IPS-18a (cell line): ENCODE measurements around the gene NCR3LG1.
A peak's percentile ranks its signal among the peaks of the same experiment; 100 is the strongest.

Source experiments
- H3K27ac ChIP-seq: one replicate; pipeline ENCODE4 v1.5.1; 2013; ENCODE audit warnings: low read length
- H3K27me3 ChIP-seq: one replicate; pipeline ENCODE4 v1.6.1; 2013; ENCODE audit warnings: mild to moderate bottlenecking, low read length; ENCODE audit not compliant: control insufficient read depth, insufficient read depth
- H3K36me3 ChIP-seq: one replicate; pipeline ENCODE4 v1.6.1; 2013; ENCODE audit warnings: low read depth, low read length; ENCODE audit not compliant: control insufficient read depth
- H3K4me1 ChIP-seq: one replicate; pipeline ENCODE4 v1.6.1; 2013; ENCODE audit warnings: low read depth, low read length; ENCODE audit not compliant: control insufficient read depth
- H3K4me3 ChIP-seq: one replicate; pipeline ENCODE4 v1.5.1; 2013; ENCODE audit warnings: low read length
- H3K9ac ChIP-seq: one replicate; pipeline ENCODE4 v1.6.1; 2013; ENCODE audit warnings: mild to moderate bottlenecking, low read length, moderate library complexity
- H3K9me3 ChIP-seq: one replicate; pipeline ENCODE4 v1.6.1; 2013; ENCODE audit warnings: low read depth, low read length; ENCODE audit not compliant: control insufficient read depth

Gene NCR3LG1

GRCh38 chr11:17350455-17351171, 987 bp upstream of the NCR3LG1 start:
- no peak overlapping the region for H3K4me3 ChIP-seq
- no peak overlapping the region for H3K27ac ChIP-seq
- H3K9me3 ChIP-seq = no peaks in the 10 kb centered on the region
- H3K4me1 ChIP-seq = peaks cover 10% of the 10 kb centered on the region
- peaks cover 56% of the 10 kb centered on the region for H3K27me3 ChIP-seq
- H3K36me3 ChIP-seq = no peaks in the 10 kb centered on the region
- no peak overlapping the region for H3K9ac ChIP-seq

GRCh38 chr11:17351172-17351509, 459 bp upstream of the NCR3LG1 start:
- Histone ChIP-seq H3K27ac (no peak overlapping the region), H3K4me1 (peaks cover 10% of the 10 kb centered on the region), H3K9ac (no peak overlapping the region), H3K9me3 (no peaks in the 10 kb centered on the region), H3K36me3 (no peaks in the 10 kb centered on the region), H3K4me3 (peak overlapping the region; percentile 52), H3K27me3 (peaks cover 56% of the 10 kb centered on the region)

GRCh38 chr11:17352950-17353820, 1.6 kb downstream of the NCR3LG1 start:
- Histone ChIP-seq H3K27ac (no peak overlapping the region), H3K4me1 (peaks cover 10% of the 10 kb centered on the region), H3K9me3 (no peaks in the 10 kb centered on the region), H3K36me3 (no peaks in the 10 kb centered on the region), H3K4me3 (peak overlapping the region; percentile 52), H3K27me3 (peaks cover 56% of the 10 kb centered on the region), H3K9ac (peak overlapping the region; percentile 6)

GRCh38 chr11:17353821-17354600, 2.4 kb downstream of the NCR3LG1 start:
- Histone ChIP-seq H3K4me3 (peak overlapping the region; percentile 52), H3K4me1 (peaks cover 10% of the 10 kb centered on the region), H3K27ac (no peak overlapping the region), H3K9ac (peak overlapping the region; percentile 6), H3K27me3 (peaks cover 55% of the 10 kb centered on the region), H3K36me3 (no peaks in the 10 kb centered on the region), H3K9me3 (no peaks in the 10 kb centered on the region)

GRCh38 chr11:17354601-17354991, 3.0 kb downstream of the NCR3LG1 start:
- H3K27ac ChIP-seq = no peak overlapping the region
- peak overlapping the region; percentile 52 for H3K4me3 ChIP-seq
- peaks cover 49% of the 10 kb centered on the region for H3K27me3 ChIP-seq
- no peaks in the 10 kb centered on the region for H3K36me3 ChIP-seq
- no peaks in the 10 kb centered on the region for H3K9me3 ChIP-seq
- H3K9ac ChIP-seq = no peak overlapping the region
- H3K4me1 ChIP-seq = peaks cover 10% of the 10 kb centered on the region

GRCh38 chr11:17366495-17366894, 14.9 kb downstream of the NCR3LG1 start:
- no peaks in the 10 kb centered on the region for H3K27me3 ChIP-seq
- H3K4me1 ChIP-seq = no peaks in the 10 kb centered on the region
- no peak overlapping the region for H3K27ac ChIP-seq
- no peaks in the 10 kb centered on the region for H3K36me3 ChIP-seq
- H3K4me3 ChIP-seq = no peak overlapping the region
- no peak overlapping the region for H3K9ac ChIP-seq
- H3K9me3 ChIP-seq = peaks cover 23% of the 10 kb centered on the region

- H3K4me3 ChIP-seq = no peak overlapping the region
- no peaks in the 10 kb centered on the region for H3K4me1 ChIP-seq
- H3K9me3 ChIP-seq = peaks cover 41% of the 10 kb centered on the region
- H3K27me3 ChIP-seq = no peaks in the 10 kb centered on the region
- no peak overlapping the region for H3K9ac ChIP-seq
- no peak overlapping the region for H3K27ac ChIP-seq
- no peaks in the 10 kb centered on the region for H3K36me3 ChIP-seq
These were observed 17.0 kb downstream of the NCR3LG1 start for GRCh38 chr11:17368551-17368950.

- H3K9me3 ChIP-seq = peaks cover 41% of the 10 kb centered on the region
These were observed 17.5 kb downstream of the NCR3LG1 start for GRCh38 chr11:17369094-17369493.

GRCh38 chr11:17369684-17370243, 18.2 kb downstream of the NCR3LG1 start:
- peaks cover 41% of the 10 kb centered on the region for H3K9me3 ChIP-seq
- no peak overlapping the region for H3K9ac ChIP-seq
- no peaks in the 10 kb centered on the region for H3K4me1 ChIP-seq
- no peak overlapping the region for H3K4me3 ChIP-seq
- H3K27ac ChIP-seq = no peak overlapping the region
- H3K27me3 ChIP-seq = no peaks in the 10 kb centered on the region
- no peaks in the 10 kb centered on the region for H3K36me3 ChIP-seq

More at GRCh38 chr11:17369094-17369493, 17.5 kb downstream of the NCR3LG1 start:
- no peaks in the 10 kb centered on the region for H3K27me3 ChIP-seq
- no peak overlapping the region for H3K27ac ChIP-seq
- no peaks in the 10 kb centered on the region for H3K36me3 ChIP-seq
- H3K4me3 ChIP-seq = no peak overlapping the region
- H3K4me1 ChIP-seq = no peaks in the 10 kb centered on the region
- H3K9ac ChIP-seq = no peak overlapping the region

- peaks cover 41% of the 10 kb centered on the region for H3K9me3 ChIP-seq
- H3K4me3 ChIP-seq = no peak overlapping the region
- no peaks in the 10 kb centered on the region for H3K27me3 ChIP-seq
- H3K9ac ChIP-seq = no peak overlapping the region
- H3K36me3 ChIP-seq = no peaks in the 10 kb centered on the region
- H3K4me1 ChIP-seq = no peaks in the 10 kb centered on the region
- H3K27ac ChIP-seq = no peak overlapping the region
These were observed 20.0 kb downstream of the NCR3LG1 start for GRCh38 chr11:17371614-17372013.

GRCh38 chr11:17375547-17375946, 23.9 kb downstream of the NCR3LG1 start:
- H3K9ac ChIP-seq = no peak overlapping the region
- no peak overlapping the region for H3K27ac ChIP-seq
- H3K27me3 ChIP-seq = no peaks in the 10 kb centered on the region
- H3K4me3 ChIP-seq = no peak overlapping the region
- H3K36me3 ChIP-seq = no peaks in the 10 kb centered on the region
- H3K9me3 ChIP-seq = peaks cover 36% of the 10 kb centered on the region
- no peaks in the 10 kb centered on the region for H3K4me1 ChIP-seq
